Measurements from ENCODE around the gene ACOT9.
"Not testable (repeated sequence)": the region's sequence is repeated elsewhere in the genome, so short reads cannot be mapped to it uniquely, and the experiment has no call there.

ACOT9 gene

GRCh38 chrX:23749576-23749975, 6.5 kb upstream of the ACOT9 start:
- no peak for DNase-seq (ENCODE audit: low read depth)
- no peak for TF ChIP-seq CTCF (conservative IDR thresholded peaks at IDR 0.05; ENCODE audit: control insufficient read depth, insufficient read depth, low read depth, low read length)

GRCh38 chrX:23749129-23749528, 6.1 kb upstream of the ACOT9 start:
- no peak for TF ChIP-seq CTCF (conservative IDR thresholded peaks at IDR 0.05; ENCODE audit: control insufficient read depth, insufficient read depth, low read depth, low read length)
- no peak for DNase-seq (ENCODE audit: low read depth)
- no peak overlapping the region for H3K4me3 ChIP-seq (ENCODE audit: control insufficient read depth, low read depth, low read length)

More at GRCh38 chrX:23749576-23749975, 6.5 kb upstream of the ACOT9 start:
- no peak overlapping the region for H3K4me3 ChIP-seq (ENCODE audit: control insufficient read depth, low read depth, low read length)

DNA sequence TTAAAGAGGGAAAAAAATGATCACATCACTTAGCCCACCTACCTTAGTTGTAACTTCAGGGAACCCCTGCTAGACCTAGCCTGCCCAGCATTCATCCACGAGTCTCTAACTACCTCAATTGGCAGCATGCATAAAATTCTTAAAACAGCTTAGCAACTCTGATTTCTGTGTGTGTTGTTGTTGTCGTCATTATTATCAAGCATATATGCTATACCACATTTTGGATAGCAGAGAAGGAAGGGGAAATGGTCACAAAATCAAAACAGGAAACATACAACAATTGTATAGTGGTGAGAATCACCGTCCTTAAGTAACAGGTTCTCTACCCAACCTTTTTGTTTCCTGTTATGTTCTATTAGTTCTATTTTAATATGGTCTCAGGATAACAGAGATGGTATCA, 2.7 kb upstream of the ACOT9 start:
- DNase-seq (ENCODE audit: low read depth) = no peak
- no peak for TF ChIP-seq CTCF (conservative IDR thresholded peaks at IDR 0.05; ENCODE audit: control insufficient read depth, insufficient read depth, low read depth, low read length)
- H3K4me3 ChIP-seq (ENCODE audit: control insufficient read depth, low read depth, low read length) = no peak overlapping the region

GRCh38 chrX:23743623-23743971, 521 bp upstream of the ACOT9 start:
- H3K4me3 ChIP-seq (ENCODE audit: control insufficient read depth, low read depth, low read length) = not testable (repeated sequence)

GRCh38 chrX:23742174-23742696, 841 bp downstream of the ACOT9 start:
- DNase-seq (ENCODE audit: low read depth) = peak; percentile 64
- TF ChIP-seq CTCF (conservative IDR thresholded peaks at IDR 0.05; ENCODE audit: control insufficient read depth, insufficient read depth, low read depth, low read length) = no peak
- peak overlapping the region; percentile 71 for H3K4me3 ChIP-seq (ENCODE audit: control insufficient read depth, low read depth, low read length)

More at GRCh38 chrX:23743623-23743971, 521 bp upstream of the ACOT9 start:
- DNase-seq (ENCODE audit: low read depth) = not testable (repeated sequence)

DNA sequence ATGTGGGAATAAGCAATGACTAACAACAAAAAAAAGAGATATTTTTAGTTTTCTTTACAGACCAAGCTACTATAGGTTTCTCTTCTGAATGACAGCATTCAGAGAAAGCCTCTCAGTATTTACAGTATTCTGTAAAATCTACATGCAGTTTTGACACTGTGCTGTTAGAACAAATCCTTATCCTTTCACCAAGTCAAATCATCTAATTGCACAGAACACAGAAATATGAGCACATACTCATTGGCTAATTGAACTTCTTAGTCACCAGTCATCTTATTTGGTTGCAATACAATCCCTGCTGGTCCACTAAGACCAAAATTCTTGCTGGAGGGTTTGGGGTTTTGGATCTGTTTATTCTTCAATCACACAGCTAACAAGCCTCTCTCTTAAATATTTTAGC, 5.7 kb downstream of the ACOT9 start:
- H3K4me3 ChIP-seq (ENCODE audit: control insufficient read depth, low read depth, low read length) = no peak overlapping the region
- TF ChIP-seq CTCF (conservative IDR thresholded peaks at IDR 0.05; ENCODE audit: control insufficient read depth, insufficient read depth, low read depth, low read length) = no peak
- DNase-seq (ENCODE audit: low read depth) = peak; percentile 47

GRCh38 chrX:23736030-23736429, 7.0 kb downstream of the ACOT9 start:
- DNase-seq (ENCODE audit: low read depth) = no peak

More at GRCh38 chrX:23736030-23736429, 7.0 kb downstream of the ACOT9 start:
- no peak for TF ChIP-seq CTCF (conservative IDR thresholded peaks at IDR 0.05; ENCODE audit: control insufficient read depth, insufficient read depth, low read depth, low read length)
- no peak overlapping the region for H3K4me3 ChIP-seq (ENCODE audit: control insufficient read depth, low read depth, low read length)
